HepG2 (cell line): ENCODE results near the gene TFCP2L1. TPM values are rescaled to one million over a fixed set of nuclear protein-coding genes. Genes with fewer than 3 reads are reported as not detected.

Source experiments
- ATAC-seq: fragments of 200-7000 bp; cut with Tn5 transposase; 3 replicates; pipeline ENCODE4 v1.9.1; 2020; ENCODE audit warnings: mild to moderate bottlenecking, moderate library complexity
- BruUV-seq: library from RNA; stranded (reverse); fragments of 400-500 nt; replicated peaks from 2 replicates; lab custom pipeline; 2021; lab: Mats Ljungman, UMichigan
- CTCF ChIA-PET: fragments of 300-600 bp; formaldehyde crosslinking; extraction: SDS; loops from one replicate; lab custom pipeline; 2021; ENCODE audit warnings: low total read pairs, inconsistent platforms, low intra/inter-chr PET ratio; lab: Yijun Ruan, JAX
- POLR2A ChIA-PET: fragments of 350-600 bp; sonication (Branson Sonifier 250); formaldehyde crosslinking; loops from one replicate; lab custom pipeline; 2020; ENCODE audit warnings: antibody characterized with exemption, inconsistent platforms; lab: Yijun Ruan, JAX
- DNase-seq: peaks from one replicate; pipeline ENCODE4 v3.0.0-alpha.2; 2015; ENCODE audit warnings: low spot score
- FAIRE-seq: peaks from 3 replicates; lab custom pipeline; 2011; peaks lifted over from hg19 to GRCh38; lab: Jason Lieb, UNC
- H2AFZ ChIP-seq: one replicate; pipeline ENCODE4 v1.6.1; 2011; ENCODE audit warnings: low read length, inconsistent platforms
- H3K27ac ChIP-seq: fragments of 300-600 bp; 3 replicates; pipeline ENCODE4 v1.8.0; 2011; ENCODE audit warnings: mixed run types, mild to moderate bottlenecking, mixed read lengths, low read length, inconsistent platforms; ENCODE audit not compliant: insufficient read depth; ENCODE audit errors: extremely low read length
- H3K27me3 ChIP-seq, 2 experiments: fragments of 200-600 bp in 1 of 2; 2 replicates in 1 of 2; 3 replicates in 1 of 2; pipeline versions ENCODE4 v1.6.0 to v1.8.0; 2011; ENCODE audit warnings: low read length in 2 of 2, mild to moderate bottlenecking in 2 of 2, moderate library complexity in 2 of 2, inconsistent platforms in 1 of 2; ENCODE audit not compliant: insufficient read depth in 2 of 2, control insufficient read depth in 1 of 2
- H3K36me3 ChIP-seq, 2 experiments: fragments of 200-600 bp in 1 of 2; replicated peaks in 1 of 2; 2 replicates in 1 of 2; 3 replicates in 1 of 2; pipeline versions ENCODE4 v1.5.1 to v1.8.0; 2011; ENCODE audit warnings: low read length in 2 of 2, inconsistent platforms in 1 of 2; ENCODE audit not compliant: insufficient read depth in 2 of 2, control insufficient read depth in 1 of 2
- H3K4me1 ChIP-seq: 2 replicates; pipeline ENCODE4 v1.5.1; 2012; ENCODE audit warnings: low read length, inconsistent platforms; ENCODE audit not compliant: insufficient read depth
- H3K4me2 ChIP-seq: 2 replicates; pipeline ENCODE4 v1.6.0; 2011; ENCODE audit warnings: low read depth, low read length, inconsistent platforms
- H3K4me3 ChIP-seq, 3 experiments: fragments of 200-600 bp in 1 of 3; sonication (generic), shearing (Covaris generic) in 1 of 3; replicated peaks in 1 of 3; 2 replicates each; pipeline ENCODE4 v1.5.1; 2011 to 2016; ENCODE audit warnings: low read length in 3 of 3, inconsistent platforms in 2 of 3, low read depth in 2 of 3, mild to moderate bottlenecking in 2 of 3, control low read depth in 1 of 3, mixed read lengths in 1 of 3; ENCODE audit not compliant: insufficient read depth in 1 of 3
- H3K79me2 ChIP-seq: one replicate; pipeline ENCODE4 v1.6.1; 2011; ENCODE audit warnings: low read length, inconsistent platforms; ENCODE audit not compliant: insufficient read depth
- H3K9ac ChIP-seq: 2 replicates; pipeline ENCODE4 v1.6.0; 2011; ENCODE audit warnings: mild to moderate bottlenecking, low read depth, low read length, inconsistent platforms; ENCODE audit not compliant: insufficient read depth
- H3K9me3 ChIP-seq: 2 replicates; pipeline ENCODE4 v1.5.1; 2012; ENCODE audit warnings: mild to moderate bottlenecking, low read length
- H4K20me1 ChIP-seq: 2 replicates; pipeline ENCODE4 v1.6.0; 2011; ENCODE audit warnings: inconsistent platforms, mild to moderate bottlenecking, low read length, moderate library complexity; ENCODE audit not compliant: insufficient read depth
- CCAR2 ChIP-seq: fragments of 200-400 bp; formaldehyde crosslinking; optimal IDR thresholded peaks from 2 replicates; pipeline ENCODE3; 2018; ENCODE audit warnings: low read depth, mild to moderate bottlenecking, low read length, moderate library complexity
- CHCHD3 ChIP-seq: sonication (generic); formaldehyde crosslinking; IDR thresholded peaks from 2 replicates; pipeline ENCODE4 v1.8.0; 2022; ENCODE audit warnings: mild to moderate bottlenecking, missing genetic modification reagents, moderate library complexity
- ELF3 ChIP-seq: IDR thresholded peaks from 2 replicates; pipeline ENCODE4 v1.6.1; 2016; ENCODE audit warnings: missing genetic modification reagents, missing compliant biosample characterization
- ELK4 ChIP-seq: sonication (generic); formaldehyde crosslinking; IDR thresholded peaks from 2 replicates; pipeline ENCODE4 v1.9.0; 2021; ENCODE audit warnings: missing genetic modification reagents, borderline replicate concordance
- ERF ChIP-seq: IDR thresholded peaks from 2 replicates; pipeline ENCODE4 v1.6.1; 2018; ENCODE audit warnings: missing biosample characterization, missing genetic modification reagents
- GFI1 ChIP-seq: sonication (generic); formaldehyde crosslinking; IDR thresholded peaks from 2 replicates; pipeline ENCODE4 v1.5.0; 2020; ENCODE audit warnings: missing genetic modification reagents, mild to moderate bottlenecking, borderline replicate concordance
- HOXA7 ChIP-seq: sonication (generic); formaldehyde crosslinking; IDR thresholded peaks from 2 replicates; pipeline ENCODE4 v1.8.1; 2022; ENCODE audit warnings: mild to moderate bottlenecking, missing genetic modification reagents, moderate library complexity
- KDM5B ChIP-seq: sonication (generic); formaldehyde crosslinking; IDR thresholded peaks from 2 replicates; pipeline ENCODE4 v1.4.0; 2020; ENCODE audit warnings: missing genetic modification reagents, mild to moderate bottlenecking, borderline replicate concordance
- KMT2B ChIP-seq: IDR thresholded peaks from 2 replicates; pipeline ENCODE4 v1.6.1; 2016; ENCODE audit warnings: missing genetic modification reagents, missing compliant biosample characterization
- MTF1 ChIP-seq: sonication (generic); formaldehyde crosslinking; IDR thresholded peaks from 2 replicates; pipeline ENCODE4 v1.5.0; 2020; ENCODE audit warnings: missing genetic modification reagents
- PHF21A ChIP-seq: sonication (generic); formaldehyde crosslinking; IDR thresholded peaks from 2 replicates; pipeline ENCODE4 v1.5.0; 2020; ENCODE audit warnings: mild to moderate bottlenecking, missing genetic modification reagents
- RELA ChIP-seq: sonication (generic); formaldehyde crosslinking; IDR thresholded peaks from 2 replicates; pipeline ENCODE4 v1.4.0; 2020; ENCODE audit warnings: missing genetic modification reagents
- RFXANK ChIP-seq: IDR thresholded peaks from 2 replicates; pipeline ENCODE4 v1.6.1; 2016
- STAG1 ChIP-seq: sonication (generic); formaldehyde crosslinking; IDR thresholded peaks from 2 replicates; pipeline ENCODE4 v1.4.0; 2020; ENCODE audit warnings: missing genetic modification reagents
- YEATS4 ChIP-seq: sonication (generic); formaldehyde crosslinking; IDR thresholded peaks from 2 replicates; pipeline ENCODE4 v1.4.0; 2020; ENCODE audit warnings: missing genetic modification reagents, borderline replicate concordance
- ZFP82 ChIP-seq: sonication (generic); formaldehyde crosslinking; IDR thresholded peaks from 2 replicates; pipeline ENCODE4 v1.5.1; 2020; ENCODE audit warnings: mild to moderate bottlenecking, missing genetic modification reagents, borderline replicate concordance
- ZNF225 ChIP-seq: sonication (generic); formaldehyde crosslinking; IDR thresholded peaks from 2 replicates; pipeline ENCODE4 v1.4.0; 2020; ENCODE audit warnings: mild to moderate bottlenecking, missing genetic modification reagents
- ZNF335 ChIP-seq: sonication (generic); formaldehyde crosslinking; IDR thresholded peaks from 2 replicates; pipeline ENCODE4 v1.4.0; 2020; ENCODE audit warnings: missing genetic modification reagents
- ZNF44 ChIP-seq: sonication (generic); formaldehyde crosslinking; IDR thresholded peaks from 2 replicates; pipeline ENCODE4 v1.5.1; 2020; ENCODE audit warnings: mild to moderate bottlenecking, missing genetic modification reagents
- ZNF746 ChIP-seq: sonication (generic); formaldehyde crosslinking; IDR thresholded peaks from 2 replicates; pipeline ENCODE4 v1.8.0; 2022; ENCODE audit warnings: mild to moderate bottlenecking, missing genetic modification reagents
- WGBS: methylation state at CpG from one replicate; pipeline ENCODE4 v1.1.6; 2017; ENCODE audit warnings: low lambda C conversion rate; 5-methylcytosine and 5-hydroxymethylcytosine counted together
- in situ Hi-C: cut with HindIII; loops from 2 replicates; pipeline ENCODE4 v1.10.0; 2017; ENCODE audit warnings: low pct_unique_long_range_greater_than_20kb; ENCODE audit not compliant: extremely low pct_ligation_motif_present
- intact Hi-C: fragments of 100-400 bp; cut with micrococcal nuclease; formaldehyde crosslinking; loops from one replicate; pipeline ENCODE4 v1.10.0; 2022; ENCODE audit not compliant: unreplicated experiment
- polyA plus RNA-seq, 8 experiments: library from polyadenylated mRNA; depleted of rRNA in 3 of 8; stranded (reverse) in 7 of 8; unstranded in 1 of 8; fragments of >200 nt; fragmentation: Illumina TruSeq in 4 of 8; extraction: Trizol in 4 of 8; gene quantifications; 2 replicates each; pipeline versions ENCODE4 v1.2.1 to v1.2.3, GENCODE V29; 2011 to 2016; ENCODE audit warnings: low read depth in 4 of 8, missing spikeins in 1 of 8, mixed read lengths in 1 of 8; ENCODE audit not compliant: insufficient read depth in 1 of 8
- total RNA-seq, 5 experiments: library from RNA; depleted of rRNA; stranded (reverse); fragments of >200 nt; fragmentation: Illumina TruSeq; extraction: Trizol; gene quantifications; 2 replicates each; pipeline ENCODE4 v1.2.3, GENCODE V29; 2016; ENCODE audit warnings: low read depth in 1 of 5

TFCP2L1 gene
- total and polyA plus RNA-seq, 2 of the 13 experiments (the other 11 are each of a cell fraction or from before 2014, with no cell fraction given), result under 0.01 TPM; not detected in 1

GRCh38 chr2:121237336-121237979, 47.5 kb downstream of the TFCP2L1 start:
- no TSS peak for BruUV-seq
- FAIRE-seq (no peak), ATAC-seq (no peak), DNase-seq (no peak)
- TF ChIP-seq KDM5B (CRISPR knock-in tag), result no peak
- TF ChIP-seq ZNF44 (CRISPR knock-in tag), result no peak
- TF ChIP-seq CCAR2, result no peak
- TF ChIP-seq HOXA7 (CRISPR knock-in tag), result no peak
- TF ChIP-seq ZNF746 (CRISPR knock-in tag), result no peak
- no peak for TF ChIP-seq PHF21A (CRISPR knock-in tag)
- no peak for TF ChIP-seq CHCHD3
- no peak for TF ChIP-seq ELK4
- TF ChIP-seq STAG1 (CRISPR knock-in tag), result no peak
- no peak for TF ChIP-seq KMT2B
- no peak for TF ChIP-seq RFXANK (CRISPR knock-in tag)
- no peak for TF ChIP-seq ZNF225 (CRISPR knock-in tag)
- TF ChIP-seq ZFP82 (CRISPR knock-in tag), result no peak
- TF ChIP-seq MTF1, result no peak
- no peak for TF ChIP-seq GFI1 (CRISPR knock-in tag)
- TF ChIP-seq YEATS4 (CRISPR knock-in tag), result no peak
- no peak for TF ChIP-seq RELA (CRISPR knock-in tag)
- TF ChIP-seq ZNF335 (CRISPR knock-in tag), result no peak
- no peak for TF ChIP-seq ELF3 (CRISPR knock-in tag)
- TF ChIP-seq ERF, result no peak
- no peak overlapping the region for H3K9ac ChIP-seq
- no peak overlapping the region for H3K4me3 ChIP-seq
- intact Hi-C loops, result no loop called here
- no peaks in the 10 kb centered on the region for H3K9me3 ChIP-seq
- no peaks in the 10 kb centered on the region for H3K36me3 ChIP-seq
- H3K79me2 ChIP-seq, result no peaks in the 10 kb centered on the region
- no peak overlapping the region for H2AFZ ChIP-seq
- ChIA-PET CTCF (no interaction called here), POLR2A (no interaction called here)
- WGBS, result 36% methylated on average over 16 of the region's 20 CpGs
- no peaks in the 10 kb centered on the region for H3K4me1 ChIP-seq
- peaks cover 23 to 95% of the 10 kb centered on the region in 2 experiments for H3K27me3 ChIP-seq
- H3K27ac ChIP-seq, result no peak overlapping the region
- in situ Hi-C loops, result no loop called here
- no peak overlapping the region for H3K4me2 ChIP-seq
- no peaks in the 10 kb centered on the region for H4K20me1 ChIP-seq
